Left lung (tissue), 10 donors: ENCODE results near the gene FYTTD1. TPM values are rescaled to one million over a fixed set of nuclear protein-coding genes. Genes with fewer than 3 reads are reported as not detected.

Source experiments
- ATAC-seq: fragments of 200-7000 bp; cut with Tn5 transposase; one replicate; pipeline ENCODE4 v1.9.1; 2020; ENCODE audit warnings: moderate library complexity
- DNase-seq, 4 donors: peaks; one replicate each; pipeline ENCODE4 v3.0.0-alpha.2; 2013 to 2020
- H3K27ac ChIP-seq, 2 donors: fragments of 200-600 bp; sonication (generic) in 1 of 2; one replicate each; pipeline versions ENCODE4 v1.5.0 to v1.8.0; 2020 to 2021
- H3K27me3 ChIP-seq, 2 donors: fragments of 200-600 bp; sonication (generic) in 1 of 2; one replicate each; pipeline versions ENCODE4 v1.5.0 to v1.8.0; 2020 to 2021
- H3K36me3 ChIP-seq, 2 donors: fragments of 200-600 bp; sonication (generic) in 1 of 2; one replicate each; pipeline versions ENCODE4 v1.5.0 to v1.8.0; 2020 to 2021
- H3K4me1 ChIP-seq, 2 donors: fragments of 200-600 bp; one replicate each; pipeline ENCODE4 v1.8.0; 2021
- H3K4me3 ChIP-seq, 2 donors: fragments of 200-600 bp; sonication (generic) in 1 of 2; one replicate each; pipeline versions ENCODE4 v1.5.0 to v1.8.0; 2020 to 2021; ENCODE audit warnings: mild to moderate bottlenecking in 1 of 2
- H3K9me3 ChIP-seq, 2 donors: fragments of 200-600 bp; sonication (generic) in 1 of 2; one replicate each; pipeline versions ENCODE4 v1.5.0 to v1.8.0; 2020 to 2021
- CTCF ChIP-seq, 2 donors: fragments of 200-600 bp; sonication (generic) in 1 of 2; IDR thresholded peaks; one replicate each; pipeline versions ENCODE4 v1.5.0 to v1.8.0; 2021; ENCODE audit warnings: antibody characterized with exemption in 2 of 2
- intact Hi-C, 2 donors: fragments of 100-400 bp; cut with DNase I; formaldehyde crosslinking; loops; one replicate each; pipeline versions ENCODE4 v1.11.2 to v1.14.2; 2022
- polyA plus RNA-seq, 6 donors: library from polyadenylated mRNA; unstranded; fragments of 120-200 nt; gene quantifications; one replicate each; pipeline ENCODE4 v1.2.1, GENCODE V29; 2013; ENCODE audit not compliant: insufficient read length in 6 of 6
- total RNA-seq, 2 donors: library from RNA; stranded (reverse); fragmentation: NEBNext Ultra II Directional; extraction: Animal tissue kit (Norgen Biotek cat#: 25700); gene quantifications; one replicate each; pipeline ENCODE4 v1.2.1, GENCODE V29; 2021
- donor health status: DM: no; HTN: yes; CAD: no.
- donor health status: DM: no; HTN: no; CAD: no.

The FYTTD1 gene
- total and polyA plus RNA-seq, 8 donors: 46.8 to 115 (median 92.4) TPM

DNA sequence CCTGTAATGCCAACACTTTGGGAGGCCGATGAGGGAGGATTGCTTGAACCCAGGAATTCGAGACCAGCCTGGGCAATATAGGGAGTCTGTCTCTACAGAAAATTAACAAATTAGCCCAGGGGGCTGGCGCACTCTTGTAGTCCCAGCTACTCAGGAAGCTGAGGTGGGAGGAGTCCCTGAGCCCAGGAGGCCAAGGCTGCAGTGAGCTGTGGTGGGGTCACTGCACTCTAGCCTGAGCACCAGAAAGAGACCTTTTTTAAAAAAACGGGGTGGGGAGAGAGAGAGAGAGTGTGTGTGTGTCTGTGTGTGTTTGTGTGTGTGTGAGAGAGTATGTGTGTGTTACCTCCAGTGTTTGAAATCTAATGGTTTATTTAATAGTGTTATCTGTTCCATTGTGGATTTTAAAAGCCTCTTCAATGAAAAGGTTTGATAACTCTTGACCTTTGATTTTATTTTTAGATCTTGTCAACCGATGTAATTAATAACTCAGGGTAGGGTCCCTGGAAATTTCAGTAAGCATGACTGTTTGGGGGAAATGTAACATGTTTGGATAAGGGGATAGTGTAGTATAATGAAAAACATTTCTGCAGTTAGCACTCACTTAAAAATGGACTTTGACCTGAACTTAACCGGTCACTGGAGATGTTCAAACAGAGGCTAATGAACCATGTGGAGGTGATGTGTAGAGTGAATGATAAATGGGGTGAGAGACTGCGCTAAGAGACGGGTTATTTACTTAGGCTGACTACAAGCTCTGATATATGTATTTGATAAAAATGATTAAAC, 71.1 kb downstream of the FYTTD1 start:
- DNase-seq (no peak), ATAC-seq (no peak)
- intact Hi-C loops: no loop called here
- Histone ChIP-seq H3K9me3 (no peaks in the 10 kb centered on the region), H3K27ac (no peak overlapping the region), H3K36me3 (peaks cover 0 to 37% of the 10 kb centered on the region in 2 donors), H3K27me3 (no peaks in the 10 kb centered on the region), H3K4me3 (no peak overlapping the region), H3K4me1 (no peaks in the 10 kb centered on the region)
- TF ChIP-seq CTCF (IDR thresholded peaks at IDR 0.05): no peak

DNA sequence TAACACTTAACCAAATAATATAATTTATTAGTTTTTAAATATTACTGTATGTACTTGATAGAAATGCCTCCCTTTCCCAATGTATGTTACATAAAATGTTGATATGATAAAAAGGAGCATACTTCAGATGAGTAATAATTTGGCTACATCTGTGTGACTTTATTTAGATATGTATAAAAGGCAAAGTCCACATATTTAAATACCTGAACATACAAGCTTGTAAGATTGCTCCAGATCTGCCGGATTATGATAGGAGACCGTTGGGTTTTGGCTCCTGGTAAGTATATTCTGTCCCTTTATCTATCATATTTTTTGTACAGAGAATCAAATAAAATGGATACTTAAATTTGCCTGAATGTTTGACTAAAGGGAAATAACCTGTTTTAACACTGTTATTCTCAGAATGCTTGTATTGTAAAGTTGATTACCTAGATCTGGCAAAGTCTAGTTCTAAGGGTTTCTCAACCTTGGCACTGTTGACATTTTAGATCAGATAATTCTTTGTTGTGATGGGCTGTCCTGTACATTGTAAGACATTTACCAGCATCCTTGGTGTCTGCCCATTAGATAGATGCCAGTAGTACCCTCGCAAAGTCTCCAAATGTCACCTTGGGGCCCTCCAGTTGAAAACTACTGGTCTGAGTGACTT, 79.8 kb downstream of the FYTTD1 start:
- Histone ChIP-seq H3K27me3 (no peaks in the 10 kb centered on the region), H3K27ac (no peak overlapping the region), H3K9me3 (no peaks in the 10 kb centered on the region), H3K36me3 (peaks cover 0 to 72% of the 10 kb centered on the region in 2 donors), H3K4me1 (no peaks in the 10 kb centered on the region), H3K4me3 (no peak overlapping the region)
- TF ChIP-seq CTCF (IDR thresholded peaks at IDR 0.05): no peak
- ATAC-seq: no peak
- DNase-seq: no peak
- intact Hi-C loops: no loop called here

- intact Hi-C loops: no loop called here
- peak overlapping the region in 1 of 2 donors; percentile 30 for H3K27ac ChIP-seq
- no peaks in the 10 kb centered on the region for H3K9me3 ChIP-seq
- DNase-seq (no peak), ATAC-seq (peak; percentile 84)
- H3K4me3 ChIP-seq: no peak overlapping the region
- no peak for TF ChIP-seq CTCF (IDR thresholded peaks at IDR 0.05)
- H3K27me3 ChIP-seq: no peaks in the 10 kb centered on the region
- H3K36me3 ChIP-seq: peaks cover 0 to 81% of the 10 kb centered on the region in 2 donors
- H3K4me1 ChIP-seq: no peaks in the 10 kb centered on the region
These were observed 80.8 kb downstream of the FYTTD1 start for GRCh38 chr3:197830308-197830966.

DNA sequence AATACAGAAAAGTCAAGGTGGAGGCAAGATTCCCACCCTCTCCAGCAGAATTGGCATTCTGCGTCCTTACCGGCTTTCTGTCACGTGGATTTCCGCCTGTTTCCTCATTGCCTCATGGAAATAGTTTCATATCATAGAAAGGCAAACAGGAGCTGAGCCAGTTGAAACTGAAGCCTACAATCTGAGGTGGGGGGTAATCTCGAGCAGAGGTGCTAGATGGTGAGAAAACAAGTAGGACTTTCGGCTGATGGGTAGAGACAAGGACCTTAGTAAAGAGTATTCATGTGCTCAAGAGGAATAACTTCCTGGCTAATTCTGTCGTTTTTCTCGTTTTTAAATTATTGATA, 81.3 kb downstream of the FYTTD1 start:
- peak; percentile 79 for ATAC-seq
- Histone ChIP-seq H3K36me3 (peaks cover 0 to 86% of the 10 kb centered on the region in 2 donors), H3K9me3 (no peaks in the 10 kb centered on the region), H3K4me3 (no peak overlapping the region), H3K27ac (peak overlapping the region in 1 of 2 donors; percentile 30), H3K4me1 (no peaks in the 10 kb centered on the region), H3K27me3 (no peaks in the 10 kb centered on the region)
- DNase-seq: no peak
- intact Hi-C loops: no loop called here
- TF ChIP-seq CTCF (IDR thresholded peaks at IDR 0.05): no peak
